Measurements from ENCODE around the gene PCDHGA7.
"Not testable (repeated sequence)": the region's sequence is repeated elsewhere in the genome, so short reads cannot be mapped to it uniquely, and the experiment has no call there.

PCDHGA7 gene

GRCh38 chr5:141402553-141403243, 20.2 kb downstream of the PCDHGA7 start, which contains the start of gene PCDHGA9:
TSS of gene PCDHGA9 (plus strand) at chr5:141402778. CDS start at chr5:141402953, 175 bp downstream.
- peak; percentile 53 for DNase-seq

GRCh38 chr5:141403387-141403786, 20.8 kb downstream of the PCDHGA7 start:
- no peak for DNase-seq

GRCh38 chr5:141407790-141408505, 25.4 kb downstream of the PCDHGA7 start, which contains the start of gene PCDHGB6:
TSS of gene PCDHGB6 (plus strand) at chr5:141408021. CDS start at chr5:141408203, 182 bp downstream.
- DNase-seq = peak; percentile 21

GRCh38 chr5:141409598-141410306, 27.2 kb downstream of the PCDHGA7 start:
- DNase-seq = no peak

- no peak for DNase-seq
These were observed 29.0 kb downstream of the PCDHGA7 start for GRCh38 chr5:141411575-141411974.

- peak; percentile 62 for DNase-seq
These were observed 30.5 kb downstream of the PCDHGA7 start, which contains the start of gene PCDHGA10 for GRCh38 chr5:141412854-141413539. TSS of gene PCDHGA10 (plus strand) at chr5:141412987. CDS start at chr5:141413176, 189 bp downstream.

GRCh38 chr5:141413540-141414069, 31.1 kb downstream of the PCDHGA7 start:
- DNase-seq = no peak

- DNase-seq = not testable (repeated sequence)
These were observed 32.2 kb downstream of the PCDHGA7 start for GRCh38 chr5:141414548-141415274.

GRCh38 chr5:141415275-141415618, 32.7 kb downstream of the PCDHGA7 start:
- DNase-seq = not testable (repeated sequence)

GRCh38 chr5:141417494-141418172, 35.1 kb downstream of the PCDHGA7 start, which contains the start of gene PCDHGB7:
TSS of gene PCDHGB7 (plus strand) at chr5:141417677. CDS start at chr5:141417860, 183 bp downstream.
- peak; percentile 55 for DNase-seq

GRCh38 chr5:141419074-141419880, 36.7 kb downstream of the PCDHGA7 start:
- DNase-seq = no peak

GRCh38 chr5:141420855-141421488, 38.4 kb downstream of the PCDHGA7 start, which contains the start of gene PCDHGA11:
TSS of gene PCDHGA11 (plus strand) at chr5:141421051. CDS start at chr5:141421228, 177 bp downstream.
- DNase-seq = peak; percentile 26

- no peak for DNase-seq
These were observed 38.9 kb downstream of the PCDHGA7 start for GRCh38 chr5:141421489-141421855.

GRCh38 chr5:141422742-141423291, 40.3 kb downstream of the PCDHGA7 start:
- DNase-seq = no peak

GRCh38 chr5:141427783-141428426, 45.4 kb downstream of the PCDHGA7 start:
- DNase-seq = no peak

- peak; percentile 74 for DNase-seq
These were observed 48.0 kb downstream of the PCDHGA7 start, which contains the start of gene PCDHGA12 for GRCh38 chr5:141430332-141431113. TSS of gene PCDHGA12 (plus strand) at chr5:141430507. CDS start at chr5:141430760, 253 bp downstream.

GRCh38 chr5:141431286-141431685, 48.7 kb downstream of the PCDHGA7 start:
- DNase-seq = no peak

- not testable (repeated sequence) for DNase-seq
These were observed 49.8 kb downstream of the PCDHGA7 start for GRCh38 chr5:141432308-141432707.
